OCI-LY3 (cell line): ENCODE results near the gene PEPD.

Source experiments
- EZH2phosphoT487 ChIP-seq: fragments of 200-600 bp; shearing (Covaris generic); IDR thresholded peaks from 2 replicates; pipeline ENCODE4 v1.6.1; 2018; ENCODE audit warnings: antibody characterized with exemption, mixed run types, low read depth
- TF ChIP-seq, protein P1 (sequence below): fragments of 200-600, 300-600 bp; sonication (generic); IDR thresholded peaks from 2 replicates; pipeline ENCODE4 v1.5.1; 2014; ENCODE audit warnings: antibody characterized with exemption, low read length, low read depth

GRCh38 chr19:33444562-33445441 is 76.8 kb downstream of the PEPD start:
- TF ChIP-seq, protein P1, sequence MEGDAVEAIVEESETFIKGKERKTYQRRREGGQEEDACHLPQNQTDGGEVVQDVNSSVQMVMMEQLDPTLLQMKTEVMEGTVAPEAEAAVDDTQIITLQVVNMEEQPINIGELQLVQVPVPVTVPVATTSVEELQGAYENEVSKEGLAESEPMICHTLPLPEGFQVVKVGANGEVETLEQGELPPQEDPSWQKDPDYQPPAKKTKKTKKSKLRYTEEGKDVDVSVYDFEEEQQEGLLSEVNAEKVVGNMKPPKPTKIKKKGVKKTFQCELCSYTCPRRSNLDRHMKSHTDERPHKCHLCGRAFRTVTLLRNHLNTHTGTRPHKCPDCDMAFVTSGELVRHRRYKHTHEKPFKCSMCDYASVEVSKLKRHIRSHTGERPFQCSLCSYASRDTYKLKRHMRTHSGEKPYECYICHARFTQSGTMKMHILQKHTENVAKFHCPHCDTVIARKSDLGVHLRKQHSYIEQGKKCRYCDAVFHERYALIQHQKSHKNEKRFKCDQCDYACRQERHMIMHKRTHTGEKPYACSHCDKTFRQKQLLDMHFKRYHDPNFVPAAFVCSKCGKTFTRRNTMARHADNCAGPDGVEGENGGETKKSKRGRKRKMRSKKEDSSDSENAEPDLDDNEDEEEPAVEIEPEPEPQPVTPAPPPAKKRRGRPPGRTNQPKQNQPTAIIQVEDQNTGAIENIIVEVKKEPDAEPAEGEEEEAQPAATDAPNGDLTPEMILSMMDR: no peak
- no peak for TF ChIP-seq EZH2phosphoT487
